ENCODE data around the gene HAUS1. TPM values are rescaled to one million over a fixed set of nuclear protein-coding genes. Genes with fewer than 3 reads are reported as not detected.

The HAUS1 gene
- total and polyA plus RNA-seq, 2 of the 4 experiments (the other 2 are of a cell fraction) = 25.3 to 33.4 TPM

DNA sequence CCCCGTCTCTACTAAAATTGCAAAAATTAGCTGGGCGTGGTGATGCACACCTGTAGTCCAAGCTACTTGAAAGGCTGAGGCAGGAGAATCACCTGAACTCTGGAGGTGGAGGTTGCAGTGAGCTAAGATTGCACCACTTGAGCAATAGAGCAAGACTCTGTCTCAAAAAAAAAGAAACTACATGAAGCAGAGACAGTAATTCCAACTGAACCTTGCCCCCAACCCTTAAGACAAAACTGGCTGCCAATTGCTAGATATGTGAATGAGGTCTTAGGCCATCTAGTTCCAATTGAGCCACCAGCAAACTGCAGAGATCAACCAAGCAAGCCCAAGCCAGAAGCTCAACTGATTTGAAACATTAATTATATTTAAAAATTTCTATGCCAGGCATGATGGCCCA is 25.9 kb downstream of the HAUS1 start:
- CTCF ChIA-PET = no interaction called here

More for the DNA sequence above, 25.9 kb downstream of the HAUS1 start:
- no TSS peak for BruUV-seq (replicated peaks)
- Histone ChIP-seq H2AFZ (replicated peaks; ENCODE audit: low read length, poor library complexity) (no peak overlapping the region), H3K4me1 (ENCODE audit: control insufficient read depth, insufficient read depth, low read length) (no peaks in the 10 kb centered on the region), H3K18ac (ENCODE audit: low read depth, low read length) (no peak overlapping the region), H2BK20ac (ENCODE audit: low read depth, low read length) (no peak overlapping the region), H3K4ac (ENCODE audit: low read depth, low read length) (no peak overlapping the region), H3K4me3 (ENCODE audit: insufficient read depth, low read depth, low read length) (no peak overlapping the region), H3K4me2 (ENCODE audit: low read depth, low read length) (no peak overlapping the region), H4K91ac (ENCODE audit: insufficient read depth, low read depth, low read length) (no peak overlapping the region), H3K27me3 (ENCODE audit: control insufficient read depth, insufficient read depth, low read length) (no peaks in the 10 kb centered on the region), H4K20me1 (ENCODE audit: insufficient read depth, low read length) (no peaks in the 10 kb centered on the region), H2AK5ac (ENCODE audit: low read depth, low read length) (no peak overlapping the region), H4K8ac (ENCODE audit: low read depth in 2 of 2, low read length in 2 of 2) (no peak overlapping the region), H2AK9ac (replicated peaks; ENCODE audit: low read depth, low read length, poor library complexity) (no peak overlapping the region), H2BK120ac (ENCODE audit: low read depth, low read length) (no peak overlapping the region), H3K9me3 (ENCODE audit: control insufficient read depth, insufficient read depth, low read length) (no peaks in the 10 kb centered on the region), H3K27ac (ENCODE audit: insufficient read depth, low read length) (no peak overlapping the region), H3K23ac (ENCODE audit: low read depth, low read length) (no peak overlapping the region), H3K79me1 (ENCODE audit: low read depth in 1 of 2, low read length in 2 of 2) (no peaks in the 10 kb centered on the region), H3K9ac (ENCODE audit: low read depth, low read length) (no peak overlapping the region), H3K14ac (replicated peaks; ENCODE audit: low read depth, low read length) (no peak overlapping the region), H3K56ac (ENCODE audit: extremely low read depth, insufficient read depth, low read length) (no peak overlapping the region), H3K36me3 (ENCODE audit: control insufficient read depth, insufficient read depth, low read length) (peaks cover 13% of the 10 kb centered on the region), H3K9me1 (ENCODE audit: insufficient read depth, low read length) (no peaks in the 10 kb centered on the region), H2BK5ac (ENCODE audit: low read depth, low read length, poor library complexity, severe bottlenecking) (no peak overlapping the region), H2BK15ac (ENCODE audit: low read depth, low read length) (no peak overlapping the region), H4K5ac (ENCODE audit: low read depth, low read length) (no peak overlapping the region)
- ATAC-seq (ENCODE audit: low read depth) = no peak
- intact Hi-C loops (cut with micrococcal nuclease) = no loop called here
- WGBS, 2 experiments (ENCODE audit: extremely low coverage in 2 of 2, insufficient read length in 1 of 2) = no CpG with 5 or more reads among the region's 2 CpGs
- in situ Hi-C loops (cut with MboI; ENCODE audit: low sequenced_read_pairs) = no loop called here
- dilution Hi-C loops (cut with HindIII; ENCODE audit: low sequenced_read_pairs, unreplicated experiment) = no loop called here
- TF ChIP-seq BHLHE40 (IDR thresholded peaks at IDR 0.05; ENCODE audit: low read depth, low read length) (no peak), CTCF (conservative IDR thresholded peaks at IDR 0.05; ENCODE audit: low read depth, low read length) (no peak), NFE2L2 (IDR thresholded peaks at IDR 0.05; ENCODE audit: low read depth, low read length) (no peak), MXI1 (IDR thresholded peaks at IDR 0.05; ENCODE audit: borderline replicate concordance, low read depth, low read length) (no peak), CEBPB (IDR thresholded peaks at IDR 0.05; ENCODE audit: low read depth, low read length) (no peak), MAFK (IDR thresholded peaks at IDR 0.05; ENCODE audit: low read depth, low read length) (no peak), FOS (IDR thresholded peaks at IDR 0.05; ENCODE audit: low read depth, low read length) (no peak), SMC3 (IDR thresholded peaks at IDR 0.05; ENCODE audit: low read depth, low read length) (no peak), CHD1 (IDR thresholded peaks at IDR 0.05; ENCODE audit: low read depth, low read length) (no peak), POLR2A (IDR thresholded peaks at IDR 0.05; ENCODE audit: low read depth, low read length) (no peak), RCOR1 (IDR thresholded peaks at IDR 0.05; ENCODE audit: insufficient replicate concordance, low read length) (no peak), RAD21 (IDR thresholded peaks at IDR 0.05; ENCODE audit: low read length) (no peak), RFX5 (IDR thresholded peaks at IDR 0.05; ENCODE audit: low read depth, low read length) (no peak)
- TF ChIP-seq, protein P1, sequence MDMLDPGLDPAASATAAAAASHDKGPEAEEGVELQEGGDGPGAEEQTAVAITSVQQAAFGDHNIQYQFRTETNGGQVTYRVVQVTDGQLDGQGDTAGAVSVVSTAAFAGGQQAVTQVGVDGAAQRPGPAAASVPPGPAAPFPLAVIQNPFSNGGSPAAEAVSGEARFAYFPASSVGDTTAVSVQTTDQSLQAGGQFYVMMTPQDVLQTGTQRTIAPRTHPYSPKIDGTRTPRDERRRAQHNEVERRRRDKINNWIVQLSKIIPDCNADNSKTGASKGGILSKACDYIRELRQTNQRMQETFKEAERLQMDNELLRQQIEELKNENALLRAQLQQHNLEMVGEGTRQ (IDR thresholded peaks at IDR 0.05; ENCODE audit: low read depth, low read length) = no peak
- TF ChIP-seq, protein P2, sequence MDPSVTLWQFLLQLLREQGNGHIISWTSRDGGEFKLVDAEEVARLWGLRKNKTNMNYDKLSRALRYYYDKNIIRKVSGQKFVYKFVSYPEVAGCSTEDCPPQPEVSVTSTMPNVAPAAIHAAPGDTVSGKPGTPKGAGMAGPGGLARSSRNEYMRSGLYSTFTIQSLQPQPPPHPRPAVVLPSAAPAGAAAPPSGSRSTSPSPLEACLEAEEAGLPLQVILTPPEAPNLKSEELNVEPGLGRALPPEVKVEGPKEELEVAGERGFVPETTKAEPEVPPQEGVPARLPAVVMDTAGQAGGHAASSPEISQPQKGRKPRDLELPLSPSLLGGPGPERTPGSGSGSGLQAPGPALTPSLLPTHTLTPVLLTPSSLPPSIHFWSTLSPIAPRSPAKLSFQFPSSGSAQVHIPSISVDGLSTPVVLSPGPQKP (IDR thresholded peaks at IDR 0.05; ENCODE audit: borderline replicate concordance, low read depth, low read length) = no peak
- DNase-seq = no peak
- POLR2A ChIA-PET (ENCODE audit: unreplicated experiment) = no interaction called here

All from IMR-90 (cell line).